Measurements from ENCODE around the gene FCF1. TPM values are rescaled to one million over a fixed set of nuclear protein-coding genes. Genes with fewer than 3 reads are reported as not detected.

The FCF1 gene
- total and polyA plus RNA-seq, 9 of the 15 experiments (the other 6 are each of a cell fraction or from before 2014, with no cell fraction given), result 6.8 to 91.9 (median 40.0) TPM

DNA sequence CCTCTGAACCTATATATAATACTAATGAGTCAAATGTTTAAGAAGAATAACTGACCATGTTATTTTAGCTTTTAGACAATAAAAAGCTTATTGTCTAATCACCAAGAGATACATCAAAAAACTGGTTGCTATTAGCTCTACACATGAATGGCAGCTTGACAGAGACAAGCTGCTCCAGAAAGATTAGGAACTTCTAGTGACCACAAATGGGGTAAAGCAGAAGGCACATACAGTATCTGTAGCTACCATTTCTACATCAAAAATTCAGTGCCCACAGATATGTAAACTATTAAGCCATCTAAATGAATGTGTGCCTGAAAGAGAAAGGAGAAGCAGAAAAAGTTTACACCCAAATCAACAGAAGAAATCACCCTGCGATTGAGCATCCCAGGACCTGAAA lies 2.5 kb upstream of the FCF1 start (continued):
- TF ChIP-seq, protein P1, sequence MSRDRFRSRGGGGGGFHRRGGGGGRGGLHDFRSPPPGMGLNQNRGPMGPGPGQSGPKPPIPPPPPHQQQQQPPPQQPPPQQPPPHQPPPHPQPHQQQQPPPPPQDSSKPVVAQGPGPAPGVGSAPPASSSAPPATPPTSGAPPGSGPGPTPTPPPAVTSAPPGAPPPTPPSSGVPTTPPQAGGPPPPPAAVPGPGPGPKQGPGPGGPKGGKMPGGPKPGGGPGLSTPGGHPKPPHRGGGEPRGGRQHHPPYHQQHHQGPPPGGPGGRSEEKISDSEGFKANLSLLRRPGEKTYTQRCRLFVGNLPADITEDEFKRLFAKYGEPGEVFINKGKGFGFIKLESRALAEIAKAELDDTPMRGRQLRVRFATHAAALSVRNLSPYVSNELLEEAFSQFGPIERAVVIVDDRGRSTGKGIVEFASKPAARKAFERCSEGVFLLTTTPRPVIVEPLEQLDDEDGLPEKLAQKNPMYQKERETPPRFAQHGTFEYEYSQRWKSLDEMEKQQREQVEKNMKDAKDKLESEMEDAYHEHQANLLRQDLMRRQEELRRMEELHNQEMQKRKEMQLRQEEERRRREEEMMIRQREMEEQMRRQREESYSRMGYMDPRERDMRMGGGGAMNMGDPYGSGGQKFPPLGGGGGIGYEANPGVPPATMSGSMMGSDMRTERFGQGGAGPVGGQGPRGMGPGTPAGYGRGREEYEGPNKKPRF (IDR thresholded peaks at IDR 0.05; ENCODE audit: low read depth, low read length), result no peak
- TF ChIP-seq ZNF507 (tag; conservative IDR thresholded peaks at IDR 0.05) (no peak), ZNF143 (CRISPR knock-in tag; IDR thresholded peaks at IDR 0.05) (no peak), SMARCA4 (IDR thresholded peaks at IDR 0.05) (peak; percentile 72), U2AF2 (optimal IDR thresholded peaks at IDR 0.05; ENCODE audit: low read depth, low read length) (no peak), ZNF133 (CRISPR knock-in tag; IDR thresholded peaks at IDR 0.05) (no peak), SRSF7 (optimal IDR thresholded peaks at IDR 0.05; ENCODE audit: low read depth, low read length) (no peak), ZNF586 (CRISPR knock-in tag; conservative IDR thresholded peaks at IDR 0.05) (no peak), NR2C1 (IDR thresholded peaks at IDR 0.05) (no peak), NR2C1 (tag; IDR thresholded peaks at IDR 0.05) (no peak), LARP7 (IDR thresholded peaks at IDR 0.05) (no peak), MECOM (CRISPR knock-in tag; IDR thresholded peaks at IDR 0.05) (no peak), CAMTA2 (CRISPR knock-in tag; conservative IDR thresholded peaks at IDR 0.05) (no peak), LEF1 (IDR thresholded peaks at IDR 0.05) (no peak), POLR3G (IDR thresholded peaks at IDR 0.05; ENCODE audit: extremely low read depth, insufficient read length, insufficient replicate concordance) (no peak)
- TF ChIP-seq, protein P2, sequence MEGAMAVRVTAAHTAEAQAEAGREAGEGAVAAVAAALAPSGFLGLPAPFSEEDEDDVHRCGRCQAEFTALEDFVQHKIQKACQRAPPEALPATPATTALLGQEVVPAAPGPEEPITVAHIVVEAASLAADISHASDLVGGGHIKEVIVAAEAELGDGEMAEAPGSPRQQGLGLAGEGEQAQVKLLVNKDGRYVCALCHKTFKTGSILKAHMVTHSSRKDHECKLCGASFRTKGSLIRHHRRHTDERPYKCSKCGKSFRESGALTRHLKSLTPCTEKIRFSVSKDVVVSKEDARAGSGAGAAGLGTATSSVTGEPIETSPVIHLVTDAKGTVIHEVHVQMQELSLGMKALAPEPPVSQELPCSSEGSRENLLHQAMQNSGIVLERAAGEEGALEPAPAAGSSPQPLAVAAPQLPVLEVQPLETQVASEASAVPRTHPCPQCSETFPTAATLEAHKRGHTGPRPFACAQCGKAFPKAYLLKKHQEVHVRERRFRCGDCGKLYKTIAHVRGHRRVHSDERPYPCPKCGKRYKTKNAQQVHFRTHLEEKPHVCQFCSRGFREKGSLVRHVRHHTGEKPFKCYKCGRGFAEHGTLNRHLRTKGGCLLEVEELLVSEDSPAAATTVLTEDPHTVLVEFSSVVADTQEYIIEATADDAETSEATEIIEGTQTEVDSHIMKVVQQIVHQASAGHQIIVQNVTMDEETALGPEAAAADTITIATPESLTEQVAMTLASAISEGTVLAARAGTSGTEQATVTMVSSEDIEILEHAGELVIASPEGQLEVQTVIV (CRISPR knock-in tag; IDR thresholded peaks at IDR 0.05; ENCODE audit: borderline replicate concordance), result no peak
- TF ChIP-seq, protein P3, sequence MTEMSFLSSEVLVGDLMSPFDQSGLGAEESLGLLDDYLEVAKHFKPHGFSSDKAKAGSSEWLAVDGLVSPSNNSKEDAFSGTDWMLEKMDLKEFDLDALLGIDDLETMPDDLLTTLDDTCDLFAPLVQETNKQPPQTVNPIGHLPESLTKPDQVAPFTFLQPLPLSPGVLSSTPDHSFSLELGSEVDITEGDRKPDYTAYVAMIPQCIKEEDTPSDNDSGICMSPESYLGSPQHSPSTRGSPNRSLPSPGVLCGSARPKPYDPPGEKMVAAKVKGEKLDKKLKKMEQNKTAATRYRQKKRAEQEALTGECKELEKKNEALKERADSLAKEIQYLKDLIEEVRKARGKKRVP (CRISPR knock-in tag; IDR thresholded peaks at IDR 0.05), result no peak
- TF ChIP-seq, protein P4, sequence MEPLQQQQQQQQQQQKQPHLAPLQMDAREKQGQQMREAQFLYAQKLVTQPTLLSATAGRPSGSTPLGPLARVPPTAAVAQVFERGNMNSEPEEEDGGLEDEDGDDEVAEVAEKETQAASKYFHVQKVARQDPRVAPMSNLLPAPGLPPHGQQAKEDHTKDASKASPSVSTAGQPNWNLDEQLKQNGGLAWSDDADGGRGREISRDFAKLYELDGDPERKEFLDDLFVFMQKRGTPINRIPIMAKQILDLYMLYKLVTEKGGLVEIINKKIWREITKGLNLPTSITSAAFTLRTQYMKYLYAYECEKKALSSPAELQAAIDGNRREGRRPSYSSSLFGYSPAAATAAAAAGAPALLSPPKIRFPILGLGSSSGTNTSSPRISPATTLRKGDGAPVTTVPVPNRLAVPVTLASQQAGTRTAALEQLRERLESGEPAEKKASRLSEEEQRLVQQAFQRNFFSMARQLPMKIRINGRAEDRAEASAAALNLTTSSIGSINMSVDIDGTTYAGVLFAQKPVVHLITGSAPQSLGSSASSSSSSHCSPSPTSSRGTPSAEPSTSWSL (CRISPR knock-in tag; IDR thresholded peaks at IDR 0.05; ENCODE audit: borderline replicate concordance), result no peak
- TF ChIP-seq, protein P5, sequence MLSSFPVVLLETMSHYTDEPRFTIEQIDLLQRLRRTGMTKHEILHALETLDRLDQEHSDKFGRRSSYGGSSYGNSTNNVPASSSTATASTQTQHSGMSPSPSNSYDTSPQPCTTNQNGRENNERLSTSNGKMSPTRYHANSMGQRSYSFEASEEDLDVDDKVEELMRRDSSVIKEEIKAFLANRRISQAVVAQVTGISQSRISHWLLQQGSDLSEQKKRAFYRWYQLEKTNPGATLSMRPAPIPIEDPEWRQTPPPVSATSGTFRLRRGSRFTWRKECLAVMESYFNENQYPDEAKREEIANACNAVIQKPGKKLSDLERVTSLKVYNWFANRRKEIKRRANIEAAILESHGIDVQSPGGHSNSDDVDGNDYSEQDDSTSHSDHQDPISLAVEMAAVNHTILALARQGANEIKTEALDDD (IDR thresholded peaks at IDR 0.05), result no peak
